WTC11 (cell line): ENCODE measurements around the gene TXNRD1. TPM values are rescaled to one million over a fixed set of nuclear protein-coding genes. Genes with fewer than 3 reads are reported as not detected.

Experiments
- ATAC-seq: fragments of 200-7000 bp; cut with Tn5 transposase; 2 replicates; pipeline ENCODE4 v1.10.0; 2021; ENCODE audit warnings: mild to moderate bottlenecking, moderate library complexity
- CTCF ChIA-PET: fragments of 300-600 bp; sonication (Branson Sonifier 250); formaldehyde crosslinking; loops from one replicate; lab custom pipeline; 2021; ENCODE audit warnings: antibody characterized with exemption; lab: Charles Lee
- POLR2A ChIA-PET: fragments of 350-600 bp; sonication (Branson Sonifier 250); formaldehyde crosslinking; loops from one replicate; lab custom pipeline; 2021; ENCODE audit warnings: antibody characterized with exemption; lab: Charles Lee
- DNase-seq: peaks from one replicate; pipeline ENCODE4 v3.0.0; 2021; ENCODE audit warnings: low spot score
- H3K27ac Mint-ChIP-seq: 2 replicates; pipeline ENCODE4 v1.8.0; 2021; ENCODE audit warnings: mixed read lengths
- H3K27me3 Mint-ChIP-seq: 2 replicates; pipeline ENCODE4 v1.8.0; 2021; ENCODE audit warnings: low read depth, mild to moderate bottlenecking, moderate library complexity, mixed read lengths
- H3K36me3 Mint-ChIP-seq: 2 replicates; pipeline ENCODE4 v1.8.0; 2021; ENCODE audit warnings: mixed read lengths
- H3K4me1 Mint-ChIP-seq: 2 replicates; pipeline ENCODE4 v1.8.0; 2022; ENCODE audit warnings: mixed read lengths
- H3K4me3 Mint-ChIP-seq: 2 replicates; pipeline ENCODE4 v1.8.0; 2021; ENCODE audit warnings: mild to moderate bottlenecking, moderate library complexity, mixed read lengths
- H3K9me3 Mint-ChIP-seq: 2 replicates; pipeline ENCODE4 v1.8.0; 2021; ENCODE audit warnings: mixed read lengths
- ATF3 ChIP-seq: sonication (generic); formaldehyde crosslinking; conservative IDR thresholded peaks from 2 replicates; pipeline ENCODE4 v1.8.1; 2022; ENCODE audit warnings: mild to moderate bottlenecking, missing genetic modification reagents
- ATF6 ChIP-seq: sonication (generic); formaldehyde crosslinking; IDR thresholded peaks from 2 replicates; pipeline ENCODE4 v1.8.1; 2023; ENCODE audit warnings: mild to moderate bottlenecking, missing genetic modification reagents
- CBFB ChIP-seq: sonication (generic); formaldehyde crosslinking; IDR thresholded peaks from 2 replicates; pipeline ENCODE4 v1.8.1; 2022; ENCODE audit warnings: mild to moderate bottlenecking, low read depth, missing genetic modification reagents
- CREM ChIP-seq: sonication (generic); formaldehyde crosslinking; IDR thresholded peaks from 2 replicates; pipeline ENCODE4 v1.8.1; 2022; ENCODE audit warnings: mild to moderate bottlenecking, missing genetic modification reagents, moderate library complexity
- FOXJ3 ChIP-seq: sonication (generic); formaldehyde crosslinking; IDR thresholded peaks from 2 replicates; pipeline ENCODE4 v1.9.0; 2021; ENCODE audit warnings: missing genetic modification reagents, mild to moderate bottlenecking, borderline replicate concordance
- FOXP4 ChIP-seq: sonication (generic); formaldehyde crosslinking; IDR thresholded peaks from 2 replicates; pipeline ENCODE4 v1.8.0; 2022; ENCODE audit warnings: mild to moderate bottlenecking, missing genetic modification reagents
- GRHL2 ChIP-seq: fragments of 250-450 bp; sonication (Bioruptor Pico); IDR thresholded peaks from 2 replicates; pipeline ENCODE4 v1.8.0; 2022; ENCODE audit warnings: mild to moderate bottlenecking, moderate library complexity; ENCODE audit not compliant: insufficient replicate concordance, severe bottlenecking
- IRF1 ChIP-seq: sonication (generic); formaldehyde crosslinking; IDR thresholded peaks from 2 replicates; pipeline ENCODE4 v1.8.0; 2023; ENCODE audit warnings: missing genetic modification reagents
- JAZF1 ChIP-seq: fragments of 250-450 bp; sonication (Bioruptor Pico); IDR thresholded peaks from 2 replicates; pipeline ENCODE4 v1.9.0; 2021; ENCODE audit warnings: moderate library complexity, mild to moderate bottlenecking, inconsistent platforms
- MYBL2 ChIP-seq: sonication (generic); formaldehyde crosslinking; IDR thresholded peaks from 2 replicates; pipeline ENCODE4 v1.8.1; 2023; ENCODE audit warnings: mild to moderate bottlenecking, moderate library complexity, missing genetic modification reagents
- NFE2L1 ChIP-seq: sonication (generic); formaldehyde crosslinking; IDR thresholded peaks from 2 replicates; pipeline ENCODE4 v1.8.1; 2023; ENCODE audit warnings: missing genetic modification reagents
- NFYB ChIP-seq: sonication (generic); formaldehyde crosslinking; conservative IDR thresholded peaks from 2 replicates; pipeline ENCODE4 v1.8.0; 2022; ENCODE audit warnings: low read depth, missing genetic modification reagents
- NR2C2 ChIP-seq: sonication (generic); formaldehyde crosslinking; IDR thresholded peaks from 2 replicates; pipeline ENCODE4 v1.8.0; 2022; ENCODE audit warnings: mild to moderate bottlenecking, missing genetic modification reagents
- PRDM15 ChIP-seq: sonication (generic); formaldehyde crosslinking; IDR thresholded peaks from 2 replicates; pipeline ENCODE4 v1.8.0; 2022; ENCODE audit warnings: missing genetic modification reagents
- PREB ChIP-seq: sonication (generic); formaldehyde crosslinking; IDR thresholded peaks from 2 replicates; pipeline ENCODE4 v1.8.1; 2022; ENCODE audit warnings: mild to moderate bottlenecking, missing genetic modification reagents, moderate library complexity, borderline replicate concordance
- SMAD3 ChIP-seq: sonication (generic); formaldehyde crosslinking; IDR thresholded peaks from 2 replicates; pipeline ENCODE4 v1.8.0; 2022; ENCODE audit warnings: missing genetic modification reagents, mild to moderate bottlenecking, borderline replicate concordance
- TEAD1 ChIP-seq: sonication (generic); formaldehyde crosslinking; IDR thresholded peaks from 2 replicates; pipeline ENCODE4 v1.8.0; 2022; ENCODE audit warnings: mild to moderate bottlenecking, missing genetic modification reagents
- TEAD4 ChIP-seq: sonication (generic); formaldehyde crosslinking; IDR thresholded peaks from 2 replicates; pipeline ENCODE4 v1.8.0; 2022; ENCODE audit warnings: mild to moderate bottlenecking, missing genetic modification reagents
- USF2 ChIP-seq: sonication (generic); formaldehyde crosslinking; IDR thresholded peaks from 2 replicates; pipeline ENCODE4 v1.8.1; 2023; ENCODE audit warnings: mild to moderate bottlenecking, missing genetic modification reagents, moderate library complexity
- ZNF317 ChIP-seq: sonication (generic); formaldehyde crosslinking; IDR thresholded peaks from 2 replicates; pipeline ENCODE4 v1.8.1; 2023; ENCODE audit warnings: low read depth, mild to moderate bottlenecking, moderate library complexity, missing genetic modification reagents, borderline replicate concordance
- ZNF423 ChIP-seq: fragments of 250-450 bp; sonication (Bioruptor Pico); IDR thresholded peaks from 2 replicates; pipeline ENCODE4 v2.1.2; 2022; ENCODE audit warnings: mild to moderate bottlenecking, moderate library complexity
- total RNA-seq: library from RNA; stranded (reverse); gene quantifications from 3 replicates; pipeline ENCODE4 v1.2.3, GENCODE V29; 2021

Gene TXNRD1
- total RNA-seq, 1 experiment from 2014 or later, result 113 TPM

- ChIA-PET CTCF (interaction anchor here (0.6 to 1.3 kb wide), 5 partner anchors 8 to 221 kb away, joined by 3 to 4 read pairs (median 3); partner anchors contain the start of gene NFYB), POLR2A (no interaction called here)
- TF ChIP-seq NFYB (no peak), ZNF423 (CRISPR knock-in tag) (no peak)
- peaks cover 20% of the 10 kb centered on the region for H3K9me3 Mint-ChIP-seq
- H3K27me3 Mint-ChIP-seq, result no peaks in the 10 kb centered on the region
- DNase-seq (no peak), ATAC-seq (no peak)
- H3K27ac Mint-ChIP-seq, result no peak overlapping the region
- H3K4me1 Mint-ChIP-seq, result no peaks in the 10 kb centered on the region
- H3K4me3 Mint-ChIP-seq, result no peak overlapping the region
- H3K36me3 Mint-ChIP-seq, result peaks cover 22% of the 10 kb centered on the region
Observed at GRCh38 chr12:104359216-104359615, 143.6 kb downstream of the TXNRD1 start.

GRCh38 chr12:104360157-104360556, 144.6 kb downstream of the TXNRD1 start:
- DNase-seq, result no peak
- TF ChIP-seq CREM (CRISPR knock-in tag), result no peak
- no peak for TF ChIP-seq NFE2L1 (CRISPR knock-in tag)
- TF ChIP-seq MYBL2 (CRISPR knock-in tag), result no peak
- no peak for TF ChIP-seq PRDM15 (CRISPR knock-in tag)
- no peak for TF ChIP-seq FOXP4 (CRISPR knock-in tag)
- TF ChIP-seq FOXJ3, result no peak
- no peak for TF ChIP-seq TEAD4
- TF ChIP-seq ATF3 (CRISPR knock-in tag), result no peak
- TF ChIP-seq JAZF1 (CRISPR knock-in tag), result no peak
- no peak for TF ChIP-seq SMAD3 (CRISPR knock-in tag)
- no peak for TF ChIP-seq ATF6 (CRISPR knock-in tag)
- Mint-ChIP-seq H3K4me1 (no peaks in the 10 kb centered on the region), H3K9me3 (peaks cover 20% of the 10 kb centered on the region), H3K27me3 (no peaks in the 10 kb centered on the region), H3K36me3 (peaks cover 17% of the 10 kb centered on the region), H3K4me3 (no peak overlapping the region), H3K27ac (no peak overlapping the region)
- no peak for ATAC-seq
- POLR2A ChIA-PET, result no interaction called here
- CTCF ChIA-PET, result no interaction called here

- no peak for ATAC-seq
- CTCF ChIA-PET, result interaction anchor here (0.6 to 1.1 kb wide), 2 partner anchors 20 to 24 kb away, joined by 3 read pairs; no protein-coding TSS in a partner anchor
Observed at GRCh38 chr12:104360983-104361707, 145.6 kb downstream of the TXNRD1 start.

More at GRCh38 chr12:104360983-104361707, 145.6 kb downstream of the TXNRD1 start:
- DNase-seq, result no peak
- Mint-ChIP-seq H3K4me3 (no peak overlapping the region), H3K4me1 (no peaks in the 10 kb centered on the region), H3K27me3 (no peaks in the 10 kb centered on the region)
- POLR2A ChIA-PET, result no interaction called here
- TF ChIP-seq PREB (no peak), USF2 (CRISPR knock-in tag) (0 out of 2 replicates have a peak, but pooled peaks have one; percentile 19), ZNF317 (CRISPR knock-in tag) (no peak), TEAD1 (CRISPR knock-in tag) (no peak), GRHL2 (CRISPR knock-in tag) (no peak), CBFB (CRISPR knock-in tag) (no peak), NR2C2 (CRISPR knock-in tag) (no peak), IRF1 (CRISPR knock-in tag) (no peak)
- TF ChIP-seq, all 79 proteins: peak for 1
- Mint-ChIP-seq H3K36me3 (peaks cover 17% of the 10 kb centered on the region), H3K9me3 (peaks cover 20% of the 10 kb centered on the region), H3K27ac (no peak overlapping the region)
